ENCODE measurements around the gene PERM1. TPM values are rescaled to one million over a fixed set of nuclear protein-coding genes. Genes with fewer than 3 reads are reported as not detected.

Gene PERM1
- total RNA-seq, 2 donors from 2014 or later = 0.14 TPM; not detected in 1

- intact Hi-C loops (cut with DNase I, micrococcal nuclease) = no loop called here
- DNase-seq (no peak), ATAC-seq (no peak)
These were observed 48.3 kb downstream of the PERM1 start for GRCh38 chr1:933603-933940.

- peak in 1 of 2 donors; percentile 50 for DNase-seq
- ATAC-seq = peak; percentile 83
These were observed 48.9 kb downstream of the PERM1 start for GRCh38 chr1:932776-933602.

GRCh38 chr1:932173-932510 is 49.8 kb downstream of the PERM1 start:
- DNase-seq = no peak
- ATAC-seq = no peak
- intact Hi-C loops (cut with DNase I, micrococcal nuclease) = no loop called here

More at GRCh38 chr1:932776-933602, 48.9 kb downstream of the PERM1 start:
- intact Hi-C loops (cut with DNase I, micrococcal nuclease) = no loop called here

GRCh38 chr1:931380-932172 is 50.3 kb downstream of the PERM1 start:
- intact Hi-C loops (cut with DNase I, micrococcal nuclease) = no loop called here
- ATAC-seq = no peak
- DNase-seq = no peak

GRCh38 chr1:930633-931138 is 51.2 kb downstream of the PERM1 start:
- intact Hi-C loops (cut with DNase I, micrococcal nuclease) = no loop called here
- ATAC-seq = no peak
- DNase-seq = no peak

- intact Hi-C loops (cut with DNase I, micrococcal nuclease) = no loop called here
- ATAC-seq (no peak), DNase-seq (no peak)
These were observed 51.9 kb downstream of the PERM1 start for GRCh38 chr1:929712-930632.

GRCh38 chr1:928825-929661 is 52.9 kb downstream of the PERM1 start:
- ATAC-seq (no peak), DNase-seq (no peak)
- intact Hi-C loops (cut with DNase I, micrococcal nuclease) = no loop called here

- intact Hi-C loops (cut with DNase I, micrococcal nuclease) = no loop called here
These were observed 54.1 kb downstream of the PERM1 start for GRCh38 chr1:927748-928147.

GRCh38 chr1:927234-927633 is 54.7 kb downstream of the PERM1 start:
- DNase-seq (no peak), ATAC-seq (no peak)
- intact Hi-C loops (cut with DNase I, micrococcal nuclease) = no loop called here

More at GRCh38 chr1:927748-928147, 54.1 kb downstream of the PERM1 start:
- ATAC-seq (no peak), DNase-seq (no peak)

GRCh38 chr1:925561-926421 is 56.1 kb downstream of the PERM1 start:
- ATAC-seq = no peak
- DNase-seq = peak in 1 of 2 donors; percentile 31
- intact Hi-C loops (cut with DNase I, micrococcal nuclease) = no loop called here

Other genes starting within 250 kb of the PERM1 start
- gene SAMD11, start 58.2 kb downstream of the PERM1 start, total RNA-seq = 1 to 10 TPM; 1.6 to 5.1 TPM
- gene NOC2L, start 22.8 kb downstream of the PERM1 start, total RNA-seq = 10 to 100 TPM; 42.8 to 48.5 TPM
- 10 to 100 TPM in 1 of 2 donors, 1 to 10 TPM in 1; 9.9 to 13.1 TPM for gene KLHL17, start 21.5 kb downstream of the PERM1 start, total RNA-seq
- gene PLEKHN1, start 15.6 kb downstream of the PERM1 start, total RNA-seq = under 1 TPM; 0.58 to 0.95 TPM
- gene HES4, start 18.0 kb upstream of the PERM1 start, total RNA-seq = 10 to 100 TPM; 19.5 to 24.2 TPM
- gene ISG15, start 31.4 kb upstream of the PERM1 start, total RNA-seq = 10 to 100 TPM; 31.2 to 37.9 TPM
- 10 to 100 TPM; 54.0 to 59.5 TPM for gene AGRN, start 38.0 kb upstream of the PERM1 start, total RNA-seq
- 1 to 10 TPM; 3.4 to 5.3 TPM for gene RNF223, start 92.2 kb upstream of the PERM1 start, total RNA-seq
- gene C1orf159, start 134.0 kb upstream of the PERM1 start, total RNA-seq = 10 to 100 TPM; 17.6 to 28.6 TPM
- gene TTLL10, start 191.8 kb upstream of the PERM1 start, total RNA-seq = 1 to 10 TPM; 1.2 to 3.0 TPM
- 1 to 10 TPM in 1 of 2 donors, under 1 TPM in 1; 0.64 to 3.7 TPM for gene TNFRSF18, start 224.5 kb upstream of the PERM1 start, total RNA-seq
- gene TNFRSF4, start 232.1 kb upstream of the PERM1 start, total RNA-seq = 1 to 10 TPM in 1 of 2 donors, under 1 TPM in 1; 0.55 to 1.3 TPM
- gene SDF4, start 249.9 kb upstream of the PERM1 start, total RNA-seq = 100 to 1,000 TPM; 235 to 273 TPM

All from left colon (tissue), 2 donors.